SU-DHL-6 (cell line): ENCODE data around the gene ADPRH.

ENCODE experiments used
- EZH2phosphoT487 ChIP-seq: fragments of 200-600 bp; sonication (generic), shearing (Covaris generic); conservative IDR thresholded peaks from 2 replicates; pipeline ENCODE4 v1.6.1; 2018; ENCODE audit warnings: mild to moderate bottlenecking, antibody characterized with exemption, low read length, moderate library complexity, mixed read lengths
- TF ChIP-seq, protein P1 (sequence below): fragments of 200-600 bp; sonication (generic); IDR thresholded peaks from one replicate; pipeline ENCODE4 v1.5.1; 2017; ENCODE audit warnings: antibody characterized with exemption, mild to moderate bottlenecking, low read length, moderate library complexity; ENCODE audit not compliant: insufficient read depth, poor library complexity, severe bottlenecking

DNA sequence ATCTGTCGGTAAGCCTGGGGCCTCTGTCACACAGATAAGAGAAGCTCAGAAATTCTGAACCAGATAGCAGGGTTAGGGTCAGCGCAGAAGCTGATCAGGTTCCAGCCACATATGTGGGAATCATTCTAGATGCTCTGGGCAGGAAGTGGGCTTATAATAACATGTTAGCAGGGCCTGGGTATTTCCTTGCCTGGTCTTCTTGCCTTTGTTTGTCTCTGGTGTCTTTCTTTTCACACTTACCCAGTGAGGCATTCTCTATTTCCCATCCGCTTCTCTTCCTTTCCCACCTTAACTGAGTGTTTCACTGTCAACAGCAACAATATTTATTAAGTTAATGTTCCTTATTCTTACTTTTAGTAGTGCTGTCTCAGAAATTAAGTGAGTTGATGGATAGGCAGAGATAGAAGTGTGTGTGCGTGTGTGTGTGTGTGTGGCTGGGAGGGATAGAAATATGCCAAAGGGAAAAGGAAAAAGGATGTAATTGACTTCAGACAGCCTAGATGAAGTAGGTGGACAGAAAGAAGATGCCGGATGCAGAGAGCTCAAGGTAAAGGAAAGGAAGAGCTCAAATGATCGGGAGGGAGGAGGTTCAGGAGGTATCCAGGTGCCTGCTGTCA is 20.4 kb downstream of the ADPRH start:
- no peak for TF ChIP-seq EZH2phosphoT487
- TF ChIP-seq, protein P1, sequence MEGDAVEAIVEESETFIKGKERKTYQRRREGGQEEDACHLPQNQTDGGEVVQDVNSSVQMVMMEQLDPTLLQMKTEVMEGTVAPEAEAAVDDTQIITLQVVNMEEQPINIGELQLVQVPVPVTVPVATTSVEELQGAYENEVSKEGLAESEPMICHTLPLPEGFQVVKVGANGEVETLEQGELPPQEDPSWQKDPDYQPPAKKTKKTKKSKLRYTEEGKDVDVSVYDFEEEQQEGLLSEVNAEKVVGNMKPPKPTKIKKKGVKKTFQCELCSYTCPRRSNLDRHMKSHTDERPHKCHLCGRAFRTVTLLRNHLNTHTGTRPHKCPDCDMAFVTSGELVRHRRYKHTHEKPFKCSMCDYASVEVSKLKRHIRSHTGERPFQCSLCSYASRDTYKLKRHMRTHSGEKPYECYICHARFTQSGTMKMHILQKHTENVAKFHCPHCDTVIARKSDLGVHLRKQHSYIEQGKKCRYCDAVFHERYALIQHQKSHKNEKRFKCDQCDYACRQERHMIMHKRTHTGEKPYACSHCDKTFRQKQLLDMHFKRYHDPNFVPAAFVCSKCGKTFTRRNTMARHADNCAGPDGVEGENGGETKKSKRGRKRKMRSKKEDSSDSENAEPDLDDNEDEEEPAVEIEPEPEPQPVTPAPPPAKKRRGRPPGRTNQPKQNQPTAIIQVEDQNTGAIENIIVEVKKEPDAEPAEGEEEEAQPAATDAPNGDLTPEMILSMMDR, result no peak
